KBM-7 (cell line): ENCODE data around the gene EFNA3.

Experiments used
- DNase-seq: peaks from one replicate; pipeline ENCODE4 v3.0.0-alpha.2; 2015
- in situ Hi-C: fragments of 300-500 bp; cut with MboI; formaldehyde crosslinking; loops from 2 replicates; pipeline ENCODE4 v1.14.3; 2020; ENCODE audit warnings: low sequenced_read_pairs, low pct_unique_long_range_greater_than_20kb, mixed read lengths

Gene EFNA3

GRCh38 chr1:155080312-155081228 is 1.9 kb downstream of the EFNA3 start:
- in situ Hi-C loops: loop anchor here (10.0 kb wide), 1 partner anchor 84 kb away; no protein-coding TSS in a partner anchor
- peak; percentile 56 for DNase-seq

- in situ Hi-C loops: loop anchor here (10.0 kb wide), 1 partner anchor 83 kb away; no protein-coding TSS in a partner anchor
- no peak for DNase-seq
These were observed 3.0 kb downstream of the EFNA3 start for GRCh38 chr1:155081472-155082300.

GRCh38 chr1:155082301-155083051 is 3.8 kb downstream of the EFNA3 start:
- no peak for DNase-seq
- in situ Hi-C loops: loop anchor here (10.0 kb wide), 1 partner anchor 82 kb away; no protein-coding TSS in a partner anchor

GRCh38 chr1:155083052-155083541 is 4.5 kb downstream of the EFNA3 start:
- DNase-seq: no peak
- in situ Hi-C loops: loop anchor here (10.0 kb wide), 1 partner anchor 82 kb away; no protein-coding TSS in a partner anchor

- peak; percentile 51 for DNase-seq
- in situ Hi-C loops: loop anchor here (10.0 kb wide), 1 partner anchor 81 kb away; no protein-coding TSS in a partner anchor
These were observed 5.5 kb downstream of the EFNA3 start for GRCh38 chr1:155083865-155084721.

GRCh38 chr1:155084722-155085503 is 6.3 kb downstream of the EFNA3 start:
- DNase-seq: peak; percentile 98
- in situ Hi-C loops: loop anchor here (10.0 kb wide), 1 partner anchor 80 kb away; no protein-coding TSS in a partner anchor

GRCh38 chr1:155085504-155086127 is 7.0 kb downstream of the EFNA3 start:
- no peak for DNase-seq
- in situ Hi-C loops: loop anchor here (10.0 kb wide), 1 partner anchor 79 kb away; no protein-coding TSS in a partner anchor

GRCh38 chr1:155086128-155086741 is 7.6 kb downstream of the EFNA3 start:
- in situ Hi-C loops: loop anchor here (10.0 kb wide), 1 partner anchor 79 kb away; no protein-coding TSS in a partner anchor
- DNase-seq: peak; percentile 89

- no peak for DNase-seq
- in situ Hi-C loops: loop anchor here (10.0 kb wide), 1 partner anchor 78 kb away; no protein-coding TSS in a partner anchor
These were observed 8.4 kb downstream of the EFNA3 start for GRCh38 chr1:155086856-155087535.

- in situ Hi-C loops: no loop called here
- peak; percentile 88 for DNase-seq
These were observed 12.7 kb downstream of the EFNA3 start for GRCh38 chr1:155091071-155092051.

GRCh38 chr1:155092131-155092530 is 13.5 kb downstream of the EFNA3 start:
- in situ Hi-C loops: no loop called here
- DNase-seq: no peak

- in situ Hi-C loops: no loop called here
- no peak for DNase-seq
These were observed 14.0 kb downstream of the EFNA3 start for GRCh38 chr1:155092641-155093040.

GRCh38 chr1:155093911-155094621 is 15.4 kb downstream of the EFNA3 start:
- peak; percentile 71 for DNase-seq
- in situ Hi-C loops: no loop called here

GRCh38 chr1:155094622-155094948 is 15.9 kb downstream of the EFNA3 start:
- in situ Hi-C loops: no loop called here

More at GRCh38 chr1:155094622-155094948, 15.9 kb downstream of the EFNA3 start:
- no peak for DNase-seq
